ENCODE data around the gene PRKAR2B.
A peak's percentile ranks its signal among the peaks of the same experiment; 100 is the strongest.

The PRKAR2B gene

DNA sequence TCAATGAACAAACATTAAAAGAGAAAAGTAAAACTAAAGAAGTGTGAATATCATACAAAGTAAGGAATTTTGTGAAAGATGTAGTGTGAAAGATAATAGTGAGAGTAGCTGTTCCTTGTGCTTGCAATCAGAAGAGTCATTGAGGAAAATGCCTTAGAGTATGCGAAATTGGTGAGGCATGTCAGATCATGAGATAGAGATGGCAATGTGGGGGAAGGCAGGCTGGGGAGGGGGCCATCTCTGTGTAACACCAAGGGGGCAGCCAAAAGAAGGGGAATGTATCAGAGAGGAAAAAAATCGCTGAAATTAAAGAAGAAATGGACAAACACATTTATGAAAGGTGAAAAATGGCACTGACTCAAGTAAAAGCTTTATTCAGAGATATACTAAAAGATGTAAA lies 19.6 kb upstream of the PRKAR2B start:
- TF ChIP-seq BACH2 (CRISPR knock-in tag; IDR thresholded peaks at IDR 0.05; ENCODE audit: borderline replicate concordance), result no peak
- TF ChIP-seq CSDC2 (CRISPR knock-in tag; IDR thresholded peaks at IDR 0.05), result no peak
- no peak for TF ChIP-seq ZC3H10 (CRISPR knock-in tag; IDR thresholded peaks at IDR 0.05)
- TF ChIP-seq GLIS3 (CRISPR knock-in tag; IDR thresholded peaks at IDR 0.05), result no peak
- TF ChIP-seq ARNTL (CRISPR knock-in tag; IDR thresholded peaks at IDR 0.05; ENCODE audit: borderline replicate concordance, low read depth), result no peak
- TF ChIP-seq, protein P1, sequence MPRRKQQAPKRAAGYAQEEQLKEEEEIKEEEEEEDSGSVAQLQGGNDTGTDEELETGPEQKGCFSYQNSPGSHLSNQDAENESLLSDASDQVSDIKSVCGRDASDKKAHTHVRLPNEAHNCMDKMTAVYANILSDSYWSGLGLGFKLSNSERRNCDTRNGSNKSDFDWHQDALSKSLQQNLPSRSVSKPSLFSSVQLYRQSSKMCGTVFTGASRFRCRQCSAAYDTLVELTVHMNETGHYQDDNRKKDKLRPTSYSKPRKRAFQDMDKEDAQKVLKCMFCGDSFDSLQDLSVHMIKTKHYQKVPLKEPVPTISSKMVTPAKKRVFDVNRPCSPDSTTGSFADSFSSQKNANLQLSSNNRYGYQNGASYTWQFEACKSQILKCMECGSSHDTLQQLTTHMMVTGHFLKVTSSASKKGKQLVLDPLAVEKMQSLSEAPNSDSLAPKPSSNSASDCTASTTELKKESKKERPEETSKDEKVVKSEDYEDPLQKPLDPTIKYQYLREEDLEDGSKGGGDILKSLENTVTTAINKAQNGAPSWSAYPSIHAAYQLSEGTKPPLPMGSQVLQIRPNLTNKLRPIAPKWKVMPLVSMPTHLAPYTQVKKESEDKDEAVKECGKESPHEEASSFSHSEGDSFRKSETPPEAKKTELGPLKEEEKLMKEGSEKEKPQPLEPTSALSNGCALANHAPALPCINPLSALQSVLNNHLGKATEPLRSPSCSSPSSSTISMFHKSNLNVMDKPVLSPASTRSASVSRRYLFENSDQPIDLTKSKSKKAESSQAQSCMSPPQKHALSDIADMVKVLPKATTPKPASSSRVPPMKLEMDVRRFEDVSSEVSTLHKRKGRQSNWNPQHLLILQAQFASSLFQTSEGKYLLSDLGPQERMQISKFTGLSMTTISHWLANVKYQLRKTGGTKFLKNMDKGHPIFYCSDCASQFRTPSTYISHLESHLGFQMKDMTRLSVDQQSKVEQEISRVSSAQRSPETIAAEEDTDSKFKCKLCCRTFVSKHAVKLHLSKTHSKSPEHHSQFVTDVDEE (CRISPR knock-in tag; IDR thresholded peaks at IDR 0.05), result no peak
- no peak for TF ChIP-seq OSR1 (CRISPR knock-in tag; IDR thresholded peaks at IDR 0.05)
- TF ChIP-seq PATZ1 (CRISPR knock-in tag; IDR thresholded peaks at IDR 0.05; ENCODE audit: borderline replicate concordance), result no peak
- TF ChIP-seq PPARA (CRISPR knock-in tag; IDR thresholded peaks at IDR 0.05; ENCODE audit: borderline replicate concordance), result no peak
- TF ChIP-seq TCF4 (CRISPR knock-in tag; IDR thresholded peaks at IDR 0.05; ENCODE audit: borderline replicate concordance), result no peak
- TF ChIP-seq SNAI2 (CRISPR knock-in tag; IDR thresholded peaks at IDR 0.05), result no peak
- TF ChIP-seq ZNF565 (CRISPR knock-in tag; conservative IDR thresholded peaks at IDR 0.05; ENCODE audit: low read depth), result no peak
- TF ChIP-seq, protein P2, sequence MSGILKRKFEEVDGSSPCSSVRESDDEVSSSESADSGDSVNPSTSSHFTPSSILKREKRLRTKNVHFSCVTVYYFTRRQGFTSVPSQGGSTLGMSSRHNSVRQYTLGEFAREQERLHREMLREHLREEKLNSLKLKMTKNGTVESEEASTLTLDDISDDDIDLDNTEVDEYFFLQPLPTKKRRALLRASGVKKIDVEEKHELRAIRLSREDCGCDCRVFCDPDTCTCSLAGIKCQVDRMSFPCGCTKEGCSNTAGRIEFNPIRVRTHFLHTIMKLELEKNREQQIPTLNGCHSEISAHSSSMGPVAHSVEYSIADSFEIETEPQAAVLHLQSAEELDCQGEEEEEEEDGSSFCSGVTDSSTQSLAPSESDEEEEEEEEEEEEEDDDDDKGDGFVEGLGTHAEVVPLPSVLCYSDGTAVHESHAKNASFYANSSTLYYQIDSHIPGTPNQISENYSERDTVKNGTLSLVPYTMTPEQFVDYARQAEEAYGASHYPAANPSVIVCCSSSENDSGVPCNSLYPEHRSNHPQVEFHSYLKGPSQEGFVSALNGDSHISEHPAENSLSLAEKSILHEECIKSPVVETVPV (CRISPR knock-in tag; IDR thresholded peaks at IDR 0.05), result no peak
- TF ChIP-seq ZNF70 (CRISPR knock-in tag; IDR thresholded peaks at IDR 0.05), result no peak
- no peak for ATAC-seq

DNA sequence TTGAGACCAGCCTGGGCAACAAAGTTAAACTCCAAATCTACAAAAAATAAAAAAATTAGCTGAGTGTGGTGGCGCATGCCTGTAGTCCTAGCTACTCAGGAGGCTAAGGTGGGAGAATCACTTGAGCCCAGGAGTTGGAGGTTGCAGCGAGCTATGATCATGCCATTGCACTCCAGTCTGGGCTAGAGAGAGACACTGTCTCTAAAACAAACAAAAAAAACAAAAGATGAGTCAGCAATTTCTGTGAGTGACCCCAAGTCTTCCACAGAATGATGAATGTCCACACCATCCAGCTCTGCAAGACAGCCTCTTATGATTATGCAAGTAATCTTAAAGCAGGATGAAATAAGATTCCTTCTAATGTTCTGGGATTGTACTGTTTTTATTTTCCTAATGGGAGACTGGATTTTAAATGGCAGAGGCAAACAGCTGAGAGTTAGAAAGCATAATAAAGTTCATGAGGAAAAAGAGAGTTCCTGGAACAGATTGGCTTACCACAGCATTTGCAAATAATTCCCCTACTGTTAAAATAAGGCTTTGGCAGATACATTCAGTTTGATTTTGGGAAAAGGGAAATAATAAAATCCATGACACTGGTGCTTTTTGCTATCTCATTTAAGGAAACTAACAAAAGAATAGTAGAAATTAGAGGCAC lies 18.9 kb upstream of the PRKAR2B start:
- peak; percentile 61 for ATAC-seq
- peak; percentile 78; the same call in 1 of the 2 replicates for TF ChIP-seq BACH2 (CRISPR knock-in tag; IDR thresholded peaks at IDR 0.05; ENCODE audit: borderline replicate concordance)
- TF ChIP-seq, protein P2 (CRISPR knock-in tag; IDR thresholded peaks at IDR 0.05), result no peak
- no peak for TF ChIP-seq ESRRG (CRISPR knock-in tag; IDR thresholded peaks at IDR 0.05)

DNA sequence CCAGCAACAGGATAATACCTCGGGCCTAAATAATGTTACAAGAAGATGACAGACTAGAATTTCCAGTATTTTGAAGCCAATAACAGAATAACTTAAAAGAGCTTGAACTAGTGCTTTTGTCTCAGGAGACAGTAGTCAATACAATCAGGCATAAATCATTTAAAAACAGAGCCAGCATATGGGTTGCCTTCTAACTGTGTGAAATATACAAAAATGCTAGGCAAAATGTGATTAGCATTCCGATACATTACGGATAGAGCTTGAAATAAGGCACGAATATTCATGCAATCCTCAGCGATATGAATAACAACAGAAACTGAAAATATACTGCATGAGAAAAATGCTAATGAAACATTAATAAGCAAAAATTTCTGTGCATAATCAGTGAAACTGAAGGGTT lies 18.3 kb upstream of the PRKAR2B start:
- TF ChIP-seq ZNF565 (CRISPR knock-in tag; conservative IDR thresholded peaks at IDR 0.05; ENCODE audit: low read depth) (no peak), TCF4 (CRISPR knock-in tag; IDR thresholded peaks at IDR 0.05; ENCODE audit: borderline replicate concordance) (no peak), PPARA (CRISPR knock-in tag; IDR thresholded peaks at IDR 0.05; ENCODE audit: borderline replicate concordance) (no peak), GLIS3 (CRISPR knock-in tag; IDR thresholded peaks at IDR 0.05) (no peak), ESRRG (CRISPR knock-in tag; IDR thresholded peaks at IDR 0.05) (no peak), BACH2 (CRISPR knock-in tag; IDR thresholded peaks at IDR 0.05; ENCODE audit: borderline replicate concordance) (no peak), OSR1 (CRISPR knock-in tag; IDR thresholded peaks at IDR 0.05) (no peak), CSDC2 (CRISPR knock-in tag; IDR thresholded peaks at IDR 0.05) (no peak), ZFP30 (CRISPR knock-in tag; IDR thresholded peaks at IDR 0.05) (no peak), ARNTL (CRISPR knock-in tag; IDR thresholded peaks at IDR 0.05; ENCODE audit: borderline replicate concordance, low read depth) (no peak), TOX (CRISPR knock-in tag; IDR thresholded peaks at IDR 0.05; ENCODE audit: borderline replicate concordance) (no peak), SNAI2 (CRISPR knock-in tag; IDR thresholded peaks at IDR 0.05) (no peak), ISL1 (CRISPR knock-in tag; IDR thresholded peaks at IDR 0.05) (no peak), PATZ1 (CRISPR knock-in tag; IDR thresholded peaks at IDR 0.05; ENCODE audit: borderline replicate concordance) (no peak)
- TF ChIP-seq, protein P3, sequence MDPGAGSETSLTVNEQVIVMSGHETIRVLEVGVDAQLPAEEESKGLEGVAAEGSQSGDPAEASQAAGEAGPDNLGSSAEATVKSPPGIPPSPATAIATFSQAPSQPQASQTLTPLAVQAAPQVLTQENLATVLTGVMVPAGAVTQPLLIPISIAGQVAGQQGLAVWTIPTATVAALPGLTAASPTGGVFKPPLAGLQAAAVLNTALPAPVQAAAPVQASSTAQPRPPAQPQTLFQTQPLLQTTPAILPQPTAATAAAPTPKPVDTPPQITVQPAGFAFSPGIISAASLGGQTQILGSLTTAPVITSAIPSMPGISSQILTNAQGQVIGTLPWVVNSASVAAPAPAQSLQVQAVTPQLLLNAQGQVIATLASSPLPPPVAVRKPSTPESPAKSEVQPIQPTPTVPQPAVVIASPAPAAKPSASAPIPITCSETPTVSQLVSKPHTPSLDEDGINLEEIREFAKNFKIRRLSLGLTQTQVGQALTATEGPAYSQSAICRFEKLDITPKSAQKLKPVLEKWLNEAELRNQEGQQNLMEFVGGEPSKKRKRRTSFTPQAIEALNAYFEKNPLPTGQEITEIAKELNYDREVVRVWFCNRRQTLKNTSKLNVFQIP (CRISPR knock-in tag; IDR thresholded peaks at IDR 0.05; ENCODE audit: borderline replicate concordance, low read depth), result no peak
- TF ChIP-seq, protein P2 (CRISPR knock-in tag; IDR thresholded peaks at IDR 0.05), result no peak
- TF ChIP-seq, protein P4, sequence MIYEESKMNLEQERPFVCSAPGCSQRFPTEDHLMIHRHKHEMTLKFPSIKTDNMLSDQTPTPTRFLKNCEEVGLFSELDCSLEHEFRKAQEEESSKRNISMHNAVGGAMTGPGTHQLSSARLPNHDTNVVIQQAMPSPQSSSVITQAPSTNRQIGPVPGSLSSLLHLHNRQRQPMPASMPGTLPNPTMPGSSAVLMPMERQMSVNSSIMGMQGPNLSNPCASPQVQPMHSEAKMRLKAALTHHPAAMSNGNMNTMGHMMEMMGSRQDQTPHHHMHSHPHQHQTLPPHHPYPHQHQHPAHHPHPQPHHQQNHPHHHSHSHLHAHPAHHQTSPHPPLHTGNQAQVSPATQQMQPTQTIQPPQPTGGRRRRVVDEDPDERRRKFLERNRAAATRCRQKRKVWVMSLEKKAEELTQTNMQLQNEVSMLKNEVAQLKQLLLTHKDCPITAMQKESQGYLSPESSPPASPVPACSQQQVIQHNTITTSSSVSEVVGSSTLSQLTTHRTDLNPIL (CRISPR knock-in tag; IDR thresholded peaks at IDR 0.05; ENCODE audit: low read depth), result no peak
- no peak for ATAC-seq
